Bronchial epithelial cell (primary cell): ENCODE measurements around the gene PEAK1. TPM values are rescaled to one million over a fixed set of nuclear protein-coding genes. Genes with fewer than 3 reads are reported as not detected.

Experiments
- DNase-seq: peaks from one replicate; pipeline ENCODE4 v3.0.0-alpha.2; 2010; ENCODE audit warnings: low read depth
- FAIRE-seq: peaks from 2 replicates; lab custom pipeline; 2011; peaks lifted over from hg19 to GRCh38; lab: Jason Lieb, UNC
- H3K27me3 ChIP-seq: 2 replicates; pipeline ENCODE4 v1.5.1; 2011; ENCODE audit warnings: low read length; ENCODE audit not compliant: control insufficient read depth, insufficient read depth
- H3K36me3 ChIP-seq: 2 replicates; pipeline ENCODE4 v1.5.1; 2011; ENCODE audit warnings: low read length; ENCODE audit not compliant: control insufficient read depth, insufficient read depth
- H3K4me3 ChIP-seq: 2 replicates; pipeline ENCODE4 v1.5.1; 2011; ENCODE audit warnings: mild to moderate bottlenecking, low read depth, low read length, control low read depth
- CTCF ChIP-seq: IDR thresholded peaks from 2 replicates; pipeline ENCODE4 v1.5.1; 2011; ENCODE audit warnings: mild to moderate bottlenecking, moderate library complexity, low read length, control low read depth, inconsistent platforms; ENCODE audit not compliant: insufficient read depth, severe bottlenecking
- total RNA-seq: library from RNA; depleted of rRNA; stranded (reverse); fragments of >200 nt; gene quantifications from 2 replicates; pipeline ENCODE4 v1.2.1, GENCODE V29; 2014

The PEAK1 gene
- total RNA-seq, 1 donor from 2014 or later = 3.7 TPM

GRCh38 chr15:77384589-77385359, 35.1 kb downstream of the PEAK1 start:
- no peak for FAIRE-seq
- no peak overlapping the region for H3K4me3 ChIP-seq
- H3K36me3 ChIP-seq = no peaks in the 10 kb centered on the region
- no peak for TF ChIP-seq CTCF
- H3K27me3 ChIP-seq = no peaks in the 10 kb centered on the region
- DNase-seq = peak; percentile 15

GRCh38 chr15:77384086-77384485, 35.8 kb downstream of the PEAK1 start:
- FAIRE-seq = no peak
- no peaks in the 10 kb centered on the region for H3K27me3 ChIP-seq

GRCh38 chr15:77380033-77380432, 39.9 kb downstream of the PEAK1 start:
- Histone ChIP-seq H3K27me3 (no peaks in the 10 kb centered on the region), H3K36me3 (no peaks in the 10 kb centered on the region), H3K4me3 (no peak overlapping the region)
- DNase-seq = no peak
- TF ChIP-seq CTCF = no peak
- FAIRE-seq = no peak

More at GRCh38 chr15:77384086-77384485, 35.8 kb downstream of the PEAK1 start:
- no peak for DNase-seq
- no peak overlapping the region for H3K4me3 ChIP-seq
- H3K36me3 ChIP-seq = no peaks in the 10 kb centered on the region
- no peak for TF ChIP-seq CTCF

GRCh38 chr15:77376770-77377169, 43.1 kb downstream of the PEAK1 start:
- Histone ChIP-seq H3K27me3 (no peaks in the 10 kb centered on the region), H3K36me3 (no peaks in the 10 kb centered on the region), H3K4me3 (no peak overlapping the region)
- FAIRE-seq = no peak
- peak; percentile 12 for DNase-seq
- no peak for TF ChIP-seq CTCF

- DNase-seq (no peak), FAIRE-seq (no peak)
- H3K27me3 ChIP-seq = no peaks in the 10 kb centered on the region
- no peaks in the 10 kb centered on the region for H3K36me3 ChIP-seq
- H3K4me3 ChIP-seq = no peak overlapping the region
- TF ChIP-seq CTCF = no peak
Observed at GRCh38 chr15:77375133-77375532, 44.8 kb downstream of the PEAK1 start.

- no peak overlapping the region for H3K4me3 ChIP-seq
- H3K27me3 ChIP-seq = no peaks in the 10 kb centered on the region
- FAIRE-seq (no peak), DNase-seq (no peak)
- no peaks in the 10 kb centered on the region for H3K36me3 ChIP-seq
- TF ChIP-seq CTCF = no peak
Observed at GRCh38 chr15:77373441-77373840, 46.5 kb downstream of the PEAK1 start.
